Activated CD4-positive, CD25-positive, alpha-beta regulatory T cell treated with anti-CD3 and anti-CD28 coated beads, Interleukin-2, amount 50 U/mL, for 16 hours (primary cell): ENCODE data around the gene SLC38A3.

Experiments used
- DNase-seq: peaks from one replicate; pipeline ENCODE4 v3.0.0-alpha.2; 2020; ENCODE audit warnings: low read depth, low spot score

SLC38A3 gene

DNA sequence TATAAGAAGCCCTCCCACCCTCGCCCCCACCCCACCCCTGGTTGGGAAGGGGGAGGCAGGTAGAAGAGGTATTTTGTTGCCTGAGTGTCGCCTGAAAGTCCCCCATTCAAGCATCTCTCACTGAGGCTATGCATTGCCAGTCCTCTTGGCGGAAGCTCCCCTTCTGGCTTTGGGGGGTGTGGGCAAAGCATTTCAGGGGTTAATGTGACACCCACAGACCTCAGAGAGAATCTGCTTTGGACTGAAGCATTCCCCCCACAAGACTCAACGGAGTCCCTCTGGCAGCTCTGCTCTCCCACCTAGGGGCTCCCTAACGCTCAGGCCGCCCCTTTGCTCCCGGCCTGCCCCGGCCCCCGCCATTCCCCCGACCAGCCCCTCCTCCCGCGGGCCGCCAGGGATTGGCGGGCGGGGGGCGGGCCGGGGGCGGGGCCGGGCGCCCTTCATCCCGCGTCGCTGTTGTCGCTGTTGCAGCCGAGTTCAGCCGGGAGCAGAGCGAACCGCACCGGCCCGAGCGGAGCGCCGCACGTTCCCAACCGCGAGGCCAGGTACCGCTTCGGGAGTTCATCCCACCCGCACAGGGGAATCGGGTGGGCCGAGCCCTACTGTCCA is at the start of gene SLC38A3:
Gene SLC38A3, plus strand, starts transcription at position 468 of the 609 bp plus-strand sequence. CDS start 8,929 bp downstream, outside the sequence.
- no peak for DNase-seq

DNA sequence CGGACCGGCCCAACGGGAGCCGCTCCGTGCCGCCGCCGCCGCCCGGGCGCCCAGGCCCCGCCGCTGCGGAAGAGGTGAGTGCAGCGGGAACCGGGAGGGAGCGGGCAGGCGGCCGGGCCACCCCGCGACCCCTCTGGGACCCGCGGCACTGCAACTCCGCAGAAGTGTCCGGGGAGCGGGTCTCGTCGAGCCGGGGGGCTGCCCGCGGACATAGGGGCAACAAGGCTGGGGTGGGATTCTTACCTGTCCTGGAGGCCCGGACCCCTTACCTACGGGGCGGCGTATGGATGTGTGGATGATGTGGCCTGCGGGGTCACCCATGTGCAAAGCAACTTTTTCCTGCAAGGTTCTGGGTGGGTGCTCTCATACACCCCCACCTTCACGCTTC is 49.6 kb upstream of the SLC38A3 start:
- DNase-seq: no peak

DNA sequence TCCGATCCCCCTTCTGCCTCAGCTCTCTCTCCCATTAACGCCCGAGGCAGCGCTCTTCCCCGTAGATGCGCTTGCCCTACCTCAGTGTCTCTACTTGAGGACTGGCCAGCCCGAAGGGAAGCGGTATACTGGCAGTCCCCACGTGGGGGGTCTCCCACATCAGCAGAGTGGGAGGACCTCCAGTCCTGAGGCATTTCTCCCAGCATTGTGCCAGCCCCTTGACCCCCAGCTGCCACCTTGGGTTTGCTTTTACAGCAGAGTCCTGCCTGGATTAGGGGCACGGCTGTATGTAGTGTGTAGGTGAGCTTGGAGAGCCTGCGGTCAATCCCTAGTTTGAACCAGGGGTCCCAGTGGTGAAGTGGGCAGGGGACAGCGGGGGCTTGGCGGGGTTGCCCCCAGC is 49.2 kb upstream of the SLC38A3 start:
- no peak for DNase-seq

DNA sequence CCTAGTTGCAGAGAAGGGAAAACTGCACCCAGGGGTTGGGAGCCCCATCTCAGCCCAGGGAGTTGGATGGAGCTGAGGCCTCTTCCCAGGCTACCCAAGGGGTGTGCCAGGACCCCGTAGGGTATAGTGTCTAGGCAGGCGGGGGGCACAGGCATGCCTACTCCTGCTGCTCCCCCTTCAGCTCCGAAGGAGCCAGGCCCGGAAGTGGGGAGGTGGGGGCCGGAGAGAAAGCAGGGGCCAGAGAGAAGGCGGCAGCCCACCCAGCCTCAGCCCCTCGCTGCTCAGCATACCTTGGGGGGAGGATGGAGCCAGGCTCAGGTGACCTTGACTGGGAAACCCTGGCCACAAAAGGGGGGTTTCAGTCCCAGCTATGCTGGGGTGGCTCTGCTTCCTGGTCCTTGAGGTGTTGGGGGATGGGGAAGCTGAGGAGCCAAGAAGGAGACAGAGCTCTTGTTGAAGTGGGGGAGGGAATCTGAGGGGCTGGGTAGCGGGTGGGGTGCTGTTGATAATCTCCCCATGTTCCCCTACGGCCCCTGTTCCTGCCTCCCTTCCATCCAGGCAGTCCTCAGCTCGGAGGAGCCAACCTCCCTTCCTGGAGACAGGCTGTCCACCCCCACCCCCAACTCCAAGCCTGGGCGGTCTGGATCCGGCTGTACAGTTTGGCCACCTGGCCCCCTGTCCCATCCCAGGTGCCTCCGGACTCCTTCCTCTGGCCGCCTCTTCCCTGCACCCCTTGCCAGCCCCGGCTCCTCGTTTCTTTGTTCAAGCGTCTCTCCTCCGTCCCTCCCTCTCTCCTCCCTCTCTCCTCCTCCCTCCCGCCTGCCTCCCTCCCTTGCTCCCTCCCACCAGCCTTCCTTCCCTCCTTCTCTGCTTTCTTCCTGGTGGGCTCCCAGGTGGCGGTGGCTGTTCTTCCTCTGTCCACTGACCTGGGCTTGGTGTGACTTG is 48.2 kb upstream of the SLC38A3 start:
- DNase-seq: no peak

DNA sequence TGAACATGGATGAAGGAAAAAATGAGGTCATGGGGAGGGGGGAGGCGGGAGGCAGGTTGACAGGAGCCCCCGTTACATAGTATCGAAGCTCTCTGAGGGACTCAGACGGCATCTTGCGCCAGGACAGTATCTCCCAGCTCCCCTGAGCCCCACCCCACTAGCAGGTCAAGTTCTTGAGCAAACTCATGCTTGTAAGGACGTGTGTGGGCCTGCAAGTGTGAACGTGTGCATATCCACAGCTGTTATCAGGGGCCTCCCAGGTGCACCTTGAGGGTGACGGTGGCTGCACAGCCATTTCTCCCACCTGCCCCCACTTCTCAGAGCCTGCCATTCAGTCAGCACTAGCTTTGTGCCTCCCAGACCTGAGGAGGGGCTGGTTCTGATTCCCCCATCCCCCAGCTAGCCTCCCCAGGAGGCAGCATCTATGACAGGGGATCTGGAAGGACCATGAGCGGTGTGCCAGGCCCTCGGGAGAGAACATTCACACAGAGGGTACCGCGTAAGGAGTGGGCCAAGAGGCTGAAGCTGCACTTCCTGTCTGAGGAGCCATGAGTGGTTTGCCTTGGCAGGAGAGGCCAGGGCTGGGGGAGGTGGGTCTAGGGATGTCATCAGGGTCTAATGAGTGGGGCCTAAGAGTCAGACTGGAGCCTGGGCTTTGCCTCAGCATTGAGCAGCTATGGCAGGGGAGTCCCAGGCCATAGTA is 47.1 kb upstream of the SLC38A3 start:
- no peak for DNase-seq

DNA sequence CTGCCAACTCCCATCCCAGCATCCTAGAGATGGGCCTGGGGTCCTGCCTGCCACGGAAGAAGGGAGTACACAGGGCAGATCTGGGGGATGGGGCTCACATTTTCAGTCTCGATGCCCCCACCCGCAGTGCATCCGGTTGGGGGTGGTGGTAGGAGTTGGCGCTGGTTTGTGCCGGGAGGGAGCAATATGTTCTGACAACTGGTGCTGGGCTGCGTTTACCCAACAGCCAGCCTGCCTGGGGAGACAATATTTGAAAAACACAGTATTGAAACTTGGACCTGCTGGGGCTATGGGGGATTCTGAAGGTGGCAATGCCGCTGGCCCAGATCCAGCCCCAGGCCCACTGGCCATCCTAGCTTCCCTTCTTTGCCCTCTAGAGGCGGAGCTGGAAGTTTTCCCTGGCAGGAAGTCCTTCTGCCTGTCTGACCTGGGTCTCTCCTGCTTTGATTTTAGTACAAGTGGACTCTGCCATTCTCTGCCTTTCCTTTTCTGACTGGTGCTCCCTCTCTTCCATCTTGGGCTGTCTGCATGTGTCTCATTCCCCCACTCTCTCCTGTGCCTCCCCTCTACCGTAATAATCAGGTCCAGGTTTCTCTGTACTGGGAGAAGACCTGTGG is 46.4 kb upstream of the SLC38A3 start:
- DNase-seq: no peak

DNA sequence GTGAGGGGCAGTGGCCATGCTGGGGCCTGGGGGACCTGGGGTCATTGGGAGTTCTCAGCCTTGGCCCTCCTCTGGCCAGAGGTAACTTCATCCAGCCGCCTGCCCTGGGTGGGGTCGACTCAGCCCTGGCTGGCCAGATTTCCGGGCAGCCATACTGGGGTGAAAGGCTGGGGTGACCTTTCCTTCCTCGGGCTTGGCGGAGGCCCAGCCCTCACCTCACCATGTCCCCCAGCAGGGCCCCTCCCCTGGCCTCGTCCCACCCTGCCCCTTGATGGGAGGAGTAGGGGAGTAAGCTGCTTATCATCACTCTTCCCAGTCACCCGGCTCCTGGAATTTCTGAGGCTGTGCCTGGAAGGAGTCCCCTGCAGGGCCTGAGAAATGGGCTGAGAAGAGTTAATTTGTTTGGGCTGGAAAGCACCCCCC is 44.5 kb upstream of the SLC38A3 start:
- DNase-seq: no peak

DNA sequence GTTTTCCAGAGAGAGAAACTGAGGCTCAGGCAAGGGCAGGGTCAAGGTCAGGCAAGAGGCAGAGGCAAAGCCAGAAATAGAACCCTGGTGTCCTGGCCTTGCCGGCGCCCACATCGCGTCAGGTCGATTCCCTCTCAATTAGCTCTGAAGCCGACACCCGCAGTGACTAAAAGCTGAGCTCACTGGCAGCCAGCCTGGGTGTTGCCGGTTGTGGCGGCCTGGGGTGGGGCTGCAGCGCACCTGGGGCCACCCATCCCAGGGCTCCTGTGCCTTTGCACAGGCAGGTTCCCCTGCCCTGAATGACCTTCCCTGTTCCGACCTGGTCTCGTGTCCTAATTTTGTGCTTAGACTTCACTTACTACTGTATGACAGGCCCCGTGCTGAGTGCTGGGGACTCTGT is 43.8 kb upstream of the SLC38A3 start:
- DNase-seq: no peak

DNA sequence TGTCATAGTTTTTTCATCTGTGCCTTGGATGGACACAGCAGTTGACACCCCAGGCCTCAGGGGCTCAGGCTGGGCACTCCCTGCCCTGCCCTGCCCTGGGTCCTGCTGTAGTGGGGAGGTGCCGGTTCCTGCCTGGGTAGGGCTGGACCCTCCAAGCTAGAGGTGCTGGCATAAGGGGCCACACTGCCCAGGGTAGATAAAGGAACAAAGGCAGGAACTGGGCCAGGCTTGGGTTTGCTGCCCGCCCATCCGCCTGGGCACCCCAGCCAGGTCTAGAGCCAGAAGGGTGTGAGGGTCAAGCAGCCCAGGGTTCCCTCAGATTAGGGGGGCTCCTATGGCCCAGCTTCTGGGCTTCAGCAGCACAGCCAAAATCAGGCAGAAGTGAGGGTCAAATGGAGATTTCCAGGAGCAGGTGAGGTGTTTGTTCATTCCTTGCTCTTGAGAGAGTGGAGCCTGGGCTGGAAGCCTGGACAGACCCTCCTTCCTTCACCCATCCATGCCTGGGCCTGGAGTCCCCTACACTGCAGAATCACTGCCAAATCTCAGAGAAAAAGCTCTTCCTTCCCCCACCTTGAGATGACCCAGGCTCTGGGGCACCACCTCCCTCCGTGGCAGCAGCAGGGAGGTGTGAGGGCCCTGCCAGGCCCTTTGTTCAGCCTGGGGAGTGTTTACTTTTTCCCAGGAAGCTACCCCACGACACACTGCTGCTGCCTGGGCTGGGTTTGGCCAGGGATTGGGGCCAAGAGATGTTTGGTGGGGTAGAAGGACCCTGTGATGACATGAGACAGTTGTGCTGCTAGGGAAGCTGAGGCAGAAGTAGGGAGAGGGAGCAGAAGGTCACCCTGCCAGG is 42.8 kb upstream of the SLC38A3 start:
- DNase-seq: no peak

DNA sequence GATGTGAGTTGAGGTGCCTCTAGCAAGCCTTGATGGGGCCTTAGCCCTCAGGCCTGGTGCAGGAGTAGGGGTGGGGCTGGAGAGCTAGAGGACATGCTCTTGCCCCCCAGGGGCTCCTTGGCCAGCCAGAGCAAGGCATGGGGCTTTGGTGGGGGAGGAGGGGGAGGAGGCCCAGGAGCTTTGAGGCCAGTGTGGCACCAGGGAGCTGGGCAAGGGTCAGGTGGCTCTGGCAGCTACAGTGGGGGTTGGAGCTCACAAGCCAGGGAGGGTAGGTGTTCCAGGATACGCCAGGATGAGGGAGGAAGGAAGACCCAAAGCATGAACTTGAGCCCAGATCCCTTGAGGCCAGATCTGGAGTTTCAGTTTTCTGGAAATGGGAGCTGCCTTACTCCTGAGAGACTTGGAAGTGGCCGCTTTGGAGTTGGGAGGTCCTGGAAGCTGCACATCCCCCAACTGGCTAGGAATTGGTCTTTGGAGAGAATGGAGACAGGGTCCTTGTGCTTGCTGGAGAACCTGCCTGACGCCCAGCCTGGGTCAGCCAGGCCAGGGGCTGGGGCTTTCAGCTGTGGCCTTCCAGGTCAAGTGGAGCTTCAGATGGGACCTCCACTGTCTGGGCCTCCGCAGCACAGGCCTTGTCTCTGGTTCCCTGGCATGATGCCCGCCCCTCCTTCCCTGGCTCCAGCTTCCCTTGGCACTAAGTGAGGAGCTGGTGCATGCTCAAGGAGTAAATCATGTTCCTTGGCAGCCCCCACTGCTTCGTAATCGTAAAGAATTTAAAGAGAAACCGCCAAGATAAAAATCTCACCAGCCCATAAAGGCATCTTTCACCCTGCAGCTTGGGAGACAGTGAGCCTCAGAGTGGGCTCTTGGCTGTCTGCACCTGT is 41.3 kb upstream of the SLC38A3 start:
- DNase-seq: no peak

DNA sequence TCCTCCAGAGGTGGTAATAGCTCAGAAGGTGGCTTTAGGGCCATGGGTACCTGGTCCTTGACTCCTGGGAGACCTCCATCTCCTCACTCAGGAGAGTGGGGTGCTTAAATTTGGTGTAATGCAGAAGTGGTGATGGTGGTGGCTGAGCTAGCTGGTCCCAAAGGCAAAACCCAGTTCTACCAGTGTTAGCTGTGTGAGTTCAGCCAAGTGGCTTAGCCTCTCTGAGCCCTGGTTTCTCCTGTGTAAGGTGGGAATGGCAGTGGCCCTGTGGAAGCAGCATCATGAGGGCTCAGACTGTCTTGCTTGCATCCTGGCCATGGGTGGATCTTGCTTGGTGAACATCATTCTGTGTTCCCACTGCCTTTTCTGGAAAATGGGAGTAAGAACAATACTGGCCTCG is 40.6 kb upstream of the SLC38A3 start:
- no peak for DNase-seq

DNA sequence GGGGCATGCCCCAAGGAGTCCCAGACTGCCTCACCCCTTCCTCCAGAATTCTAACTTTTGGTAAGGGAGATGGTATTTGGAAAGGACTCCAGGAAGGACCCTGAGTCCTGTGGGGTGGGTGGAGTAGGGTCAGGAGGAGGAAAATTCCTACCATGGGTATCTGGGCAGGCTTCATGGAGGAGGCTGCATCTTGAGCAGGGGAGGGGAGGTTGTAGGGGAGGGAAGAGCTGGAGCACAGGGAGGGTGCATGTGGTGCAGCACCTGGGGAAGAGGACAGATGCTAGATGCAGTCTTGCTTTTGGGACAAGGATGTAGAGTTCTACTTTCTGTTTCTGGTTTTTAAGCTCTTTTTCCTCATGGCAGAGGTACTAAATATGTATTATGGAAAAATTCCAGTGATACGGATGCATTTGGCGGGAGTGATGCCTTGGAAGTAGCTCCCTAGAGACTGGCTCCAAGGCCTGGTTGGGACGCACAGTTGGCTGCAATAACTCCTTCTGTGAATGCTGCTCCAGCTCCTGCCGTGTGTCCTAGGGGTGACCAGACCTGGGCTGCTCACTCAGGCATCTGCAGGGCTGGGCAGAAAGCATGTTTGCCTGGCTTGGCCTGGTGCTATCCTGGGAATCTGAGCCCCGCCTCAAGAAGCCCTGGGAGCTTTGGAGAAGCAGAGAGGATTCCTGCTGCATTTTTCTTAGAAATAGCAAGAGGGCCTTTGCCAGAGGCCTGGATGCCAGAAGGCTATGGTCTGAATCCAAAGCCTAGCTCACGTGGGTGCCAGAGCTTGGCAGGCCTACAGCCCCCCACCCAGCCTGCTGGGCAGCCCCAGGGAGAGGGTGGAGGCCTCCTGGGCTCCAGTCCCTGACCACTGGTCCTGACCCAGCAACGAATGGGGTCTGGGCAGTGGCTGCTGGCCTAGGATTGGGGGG is 39.8 kb upstream of the SLC38A3 start:
- DNase-seq: no peak

DNA sequence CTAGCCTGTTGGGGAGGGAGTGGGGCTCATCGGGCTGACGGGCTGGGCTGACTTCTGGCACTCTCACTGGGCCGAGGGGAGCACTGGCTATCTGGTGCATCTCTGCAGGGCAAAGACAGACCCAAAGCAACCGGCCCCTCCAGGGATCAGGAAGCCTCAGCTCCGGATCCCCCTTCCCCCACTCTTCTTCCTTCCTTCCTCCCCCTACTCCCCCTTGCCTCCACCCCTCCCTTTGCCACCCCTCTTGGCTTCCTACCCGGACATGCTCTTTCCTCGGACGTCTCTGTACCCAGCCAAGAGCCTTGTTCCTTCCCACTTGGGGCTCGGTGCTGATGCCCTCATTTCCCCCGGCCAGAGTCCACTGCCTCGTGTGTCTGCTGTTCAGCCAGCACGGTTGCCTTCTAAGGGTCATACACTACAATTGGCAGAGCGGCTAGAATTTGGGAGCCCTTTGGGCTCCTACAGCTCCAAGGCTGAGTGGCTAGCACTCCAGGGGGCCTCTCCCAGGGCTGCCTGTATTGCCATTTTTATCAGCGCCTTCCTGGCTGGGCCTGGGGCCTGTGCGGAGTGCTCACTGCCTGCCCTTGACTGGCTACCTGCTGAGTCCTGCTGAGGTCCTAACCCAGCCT is 39.0 kb upstream of the SLC38A3 start:
- DNase-seq: no peak

DNA sequence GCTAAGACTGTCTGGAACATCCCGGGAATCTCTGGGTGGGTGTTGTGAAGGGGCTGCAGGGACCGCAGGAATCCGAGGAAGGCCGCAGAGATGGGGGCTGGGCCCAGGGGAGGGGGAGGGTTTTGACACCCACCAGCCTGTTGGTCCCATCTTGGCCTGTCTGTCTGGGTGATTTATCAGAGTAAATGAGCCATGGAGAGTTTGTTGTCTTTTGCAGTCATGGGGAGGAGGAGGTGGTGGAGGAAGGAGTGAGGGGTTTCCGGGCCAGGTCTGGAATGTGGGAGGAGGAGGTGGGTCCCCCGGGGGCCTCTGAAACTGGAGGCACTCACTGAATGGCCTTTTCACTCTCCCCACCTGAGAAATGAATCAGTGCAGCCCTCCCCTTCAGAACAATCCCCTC is 38.5 kb upstream of the SLC38A3 start:
- no peak for DNase-seq

DNA sequence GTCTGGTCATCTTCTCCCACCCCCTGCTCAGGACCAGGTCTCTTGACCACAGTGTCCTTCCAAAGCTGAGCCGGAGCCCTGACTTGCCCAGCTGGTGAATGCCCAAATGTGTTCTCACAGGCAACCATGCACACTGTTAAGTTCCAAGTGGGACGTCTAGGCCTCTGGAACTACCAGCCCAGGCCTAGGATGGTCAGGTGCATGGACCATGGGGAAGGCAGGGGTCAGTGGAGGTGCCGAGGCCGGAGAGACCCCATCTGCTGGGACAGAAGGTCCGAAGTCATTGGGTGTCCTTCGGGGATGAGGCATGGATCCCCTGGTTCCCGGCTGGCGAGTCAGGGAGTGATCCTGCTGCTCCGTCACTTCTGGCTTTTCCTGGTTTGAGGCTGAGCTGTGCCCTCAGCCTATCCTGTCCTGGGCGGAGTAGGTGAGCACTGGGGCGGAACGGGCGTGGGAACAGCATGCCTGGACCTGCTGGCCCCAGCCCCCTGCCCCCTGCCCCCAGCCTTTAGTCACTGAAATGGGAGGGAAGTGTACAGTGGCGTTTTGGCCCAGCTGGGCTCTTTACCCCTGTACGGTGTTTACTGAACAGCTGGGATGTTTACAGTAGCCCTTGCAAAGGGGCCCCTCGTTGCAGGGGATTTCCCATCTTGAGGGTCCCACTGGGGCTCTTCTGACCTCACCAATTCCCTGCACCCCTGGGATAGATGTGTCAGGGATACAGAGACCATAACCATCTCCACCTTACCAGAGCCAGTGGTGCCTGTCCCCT is 37.8 kb upstream of the SLC38A3 start:
- DNase-seq: no peak

DNA sequence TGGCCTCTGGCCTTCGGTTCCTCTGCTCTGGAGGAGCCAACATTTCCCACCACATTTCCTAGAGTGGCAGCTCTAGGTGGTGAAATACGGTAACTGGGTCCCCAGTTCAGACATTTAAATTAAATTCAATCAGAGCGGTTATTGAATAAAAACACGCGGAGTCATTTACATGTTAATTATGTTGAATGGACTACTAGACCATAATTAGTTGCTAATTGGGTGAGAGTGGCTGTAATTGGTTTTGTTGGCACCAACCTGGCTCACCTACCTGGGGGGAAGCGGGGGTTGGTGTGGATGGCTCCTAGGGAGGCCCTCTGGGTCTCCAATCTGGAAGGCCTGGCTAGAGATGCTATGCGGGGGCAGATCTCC is 37.2 kb upstream of the SLC38A3 start:
- DNase-seq: no peak

DNA sequence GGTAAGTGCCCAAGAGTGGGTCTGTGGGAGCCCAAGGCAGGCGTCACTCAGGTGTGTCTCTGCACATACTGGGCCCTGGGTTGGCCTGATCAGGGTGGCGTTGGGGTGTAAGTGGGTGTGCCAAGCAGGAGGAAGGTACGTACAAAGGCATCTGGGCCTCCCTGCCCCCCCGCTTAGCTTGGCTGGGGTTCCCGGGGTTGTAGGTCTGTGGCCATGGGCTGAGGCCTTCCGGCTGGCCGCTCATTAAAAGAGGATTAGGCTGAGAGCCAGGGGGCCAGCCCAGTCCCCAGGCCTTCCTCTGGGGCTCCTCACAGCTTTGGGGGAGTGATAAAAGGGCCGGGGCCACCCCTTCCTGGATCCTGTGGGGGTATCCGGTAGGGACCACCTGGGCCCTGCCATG is 36.7 kb upstream of the SLC38A3 start:
- no peak for DNase-seq

DNA sequence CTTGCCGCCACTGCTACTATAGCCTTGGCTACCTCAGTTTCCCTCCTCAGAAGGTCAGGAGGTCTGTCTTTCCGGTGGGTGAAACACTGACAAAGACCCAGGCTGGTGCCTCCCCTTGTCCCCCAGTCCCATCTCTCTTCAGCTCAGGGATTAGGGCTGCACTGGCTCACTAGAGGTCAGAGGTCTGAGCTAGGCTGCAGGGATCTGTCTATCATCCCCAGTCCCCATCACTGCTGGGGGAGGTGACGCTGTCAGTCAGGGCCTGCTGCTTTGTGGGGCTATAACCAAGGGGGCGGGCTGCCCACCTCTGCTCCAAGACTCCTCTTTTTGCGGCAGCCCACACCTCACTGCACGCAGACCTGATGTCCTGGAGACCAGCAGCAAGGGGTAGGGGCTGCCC is 36.3 kb upstream of the SLC38A3 start:
- no peak for DNase-seq
